K562 (cell line): ENCODE measurements around the gene CNR2. TPM values are rescaled to one million over a fixed set of nuclear protein-coding genes. Genes with fewer than 3 reads are reported as not detected.

Experiments used
- ASH1L ChIP-seq: fragments of 450-650 bp; IDR thresholded peaks from 2 replicates; pipeline ENCODE4 v1.6.1; 2018; ENCODE audit warnings: borderline replicate concordance, mild to moderate bottlenecking, low read depth; ENCODE audit not compliant: partially characterized antibody
- ATF1 ChIP-seq, 2 experiments: fragments of 450-650 bp in 1 of 2; IDR thresholded peaks; 2 replicates each; pipeline ENCODE4 v1.6.1; 2016; ENCODE audit warnings: missing compliant biosample characterization in 1 of 2, missing genetic modification characterization in 1 of 2
- CC2D1A ChIP-seq: fragments of 450-650 bp; IDR thresholded peaks from 2 replicates; pipeline ENCODE4 v1.6.1; 2017; ENCODE audit warnings: mild to moderate bottlenecking
- DIDO1 ChIP-seq: fragments of 450-650 bp; IDR thresholded peaks from 2 replicates; pipeline ENCODE4 v1.6.1; 2016; ENCODE audit warnings: low read depth, missing biosample characterization, missing genetic modification characterization
- E4F1 ChIP-seq: fragments of 250-450 bp; sonication (Bioruptor Pico); IDR thresholded peaks from 2 replicates; pipeline ENCODE4 v1.5.0; 2021; ENCODE audit warnings: mild to moderate bottlenecking, borderline replicate concordance
- EGR1 ChIP-seq: fragments of 450-650 bp; conservative IDR thresholded peaks from 2 replicates; pipeline ENCODE4 v1.6.1; 2017; ENCODE audit warnings: mild to moderate bottlenecking
- GATAD2A ChIP-seq: fragments of 450-650 bp; IDR thresholded peaks from 2 replicates; pipeline ENCODE4 v1.6.1; 2017
- HLTF ChIP-seq: fragments of 450-650 bp; IDR thresholded peaks from 2 replicates; pipeline ENCODE4 v1.6.1; 2016
- KAT2B ChIP-seq: IDR thresholded peaks from one replicate; pipeline ENCODE4 v1.6.1; 2012; ENCODE audit warnings: low read depth, mild to moderate bottlenecking, control low read depth, inconsistent platforms, low read length, moderate library complexity
- NR2C2 ChIP-seq, 2 experiments: fragments of 200-800 bp in 1 of 2; sonication (Bioruptor generic) in 1 of 2; sonication (generic) in 1 of 2; formaldehyde crosslinking in 1 of 2; IDR thresholded peaks; 2 replicates each; pipeline versions ENCODE4 v1.6.1 to v1.8.0; 2016 to 2022; ENCODE audit warnings: mild to moderate bottlenecking in 1 of 2, missing compliant biosample characterization in 1 of 2, missing genetic modification characterization in 1 of 2, missing genetic modification reagents in 1 of 2
- PHB ChIP-seq: fragments of 250-450 bp; sonication (Bioruptor Pico); IDR thresholded peaks from 2 replicates; pipeline ENCODE4 v1.5.0; 2021
- RB1 ChIP-seq: fragments of 450-650 bp; IDR thresholded peaks from 2 replicates; pipeline ENCODE4 v1.6.1; 2017; ENCODE audit warnings: low read depth, mild to moderate bottlenecking
- RBM15 ChIP-seq: fragments of 200-400 bp; formaldehyde crosslinking; IDR thresholded peaks from 2 replicates; pipeline ENCODE4 v1.6.1; 2018; ENCODE audit warnings: mild to moderate bottlenecking, low read length, moderate library complexity; ENCODE audit not compliant: insufficient read depth
- RBM25 ChIP-seq: fragments of 200-400 bp; formaldehyde crosslinking; IDR thresholded peaks from 2 replicates; pipeline ENCODE4 v1.6.1; 2018; ENCODE audit warnings: low read length, low read depth, moderate library complexity; ENCODE audit not compliant: severe bottlenecking
- RBM39 ChIP-seq: fragments of 200-400 bp; formaldehyde crosslinking; optimal IDR thresholded peaks from 2 replicates; pipeline ENCODE3; 2018; ENCODE audit warnings: low read depth, low read length
- SIN3B ChIP-seq: fragments of 450-650 bp; IDR thresholded peaks from 2 replicates; pipeline ENCODE4 v1.6.1; 2017; ENCODE audit warnings: low read depth, mild to moderate bottlenecking, moderate library complexity
- SMAD1 ChIP-seq: fragments of 150-350 bp; IDR thresholded peaks from 2 replicates; pipeline ENCODE4 v1.6.1; 2014; ENCODE audit warnings: low read length, low read depth; ENCODE audit not compliant: partially characterized antibody
- SREBF2 ChIP-seq: sonication (generic); formaldehyde crosslinking; IDR thresholded peaks from 2 replicates; pipeline ENCODE4 v1.4.0; 2020; ENCODE audit warnings: mild to moderate bottlenecking, missing genetic modification reagents
- SRF ChIP-seq, 2 experiments: fragments of 250-450, 450-650 bp in 1 of 2; sonication (Bioruptor Pico) in 1 of 2; sonication (generic) in 1 of 2; formaldehyde crosslinking; IDR thresholded peaks; 2 replicates each; pipeline versions ENCODE4 v1.5.0 to v1.5.1; 2020 to 2022; ENCODE audit warnings: mild to moderate bottlenecking in 1 of 2, missing genetic modification reagents in 1 of 2
- TEAD2 ChIP-seq: fragments of 450-650 bp; IDR thresholded peaks from 2 replicates; pipeline ENCODE4 v1.6.1; 2016; ENCODE audit warnings: missing genetic modification characterization, control low read depth, missing compliant biosample characterization
- TSHZ1 ChIP-seq: fragments of 250-450 bp; sonication (Bioruptor Pico); IDR thresholded peaks from 2 replicates; pipeline ENCODE4 v1.4.0; 2020; ENCODE audit warnings: mild to moderate bottlenecking, moderate library complexity
- USF2 ChIP-seq: sonication (generic); formaldehyde crosslinking; IDR thresholded peaks from 2 replicates; pipeline ENCODE4 v1.5.0; 2020; ENCODE audit warnings: missing genetic modification reagents
- ZNF23 ChIP-seq: fragments of 250-450 bp; sonication (Bioruptor Pico); IDR thresholded peaks from 2 replicates; pipeline ENCODE4 v1.4.0; 2020; ENCODE audit warnings: mild to moderate bottlenecking
- ZNF507 ChIP-seq: conservative IDR thresholded peaks from 2 replicates; pipeline ENCODE4 v1.6.1; 2017; ENCODE audit warnings: missing genetic modification characterization, missing compliant biosample characterization
- polyA plus RNA-seq, 8 experiments: library from polyadenylated mRNA; depleted of rRNA in 4 of 8; stranded (reverse) in 5 of 8; unstranded in 3 of 8; fragments of >200 nt; fragmentation: Nextera tagmentation in 2 of 8; fragmentation: Illumina TruSeq in 1 of 8; extraction: Ambion mirVana in 2 of 8; extraction: Trizol in 1 of 8; gene quantifications; 2 replicates each; pipeline versions ENCODE4 v1.2.1 to v1.2.3, GENCODE V29; 2011 to 2014; ENCODE audit warnings: inconsistent platforms in 1 of 8, missing spikeins in 1 of 8
- total RNA-seq, 7 experiments: library from RNA; depleted of rRNA in 6 of 7; stranded (reverse); fragments of >200 nt in 6 of 7; fragmentation: Illumina TruSeq in 2 of 7; extraction: Trizol in 2 of 7; gene quantifications; 2 replicates each; pipeline versions ENCODE4 v1.2.1 to v1.2.3, GENCODE V29; 2011 to 2021; ENCODE audit warnings: low replicate concordance in 1 of 7

The CNR2 gene
- total and polyA plus RNA-seq, 9 of the 15 experiments (the other 6 are each of a cell fraction or from before 2014, with no cell fraction given), result not detected

GRCh38 chr1:23868557-23869016, 44.6 kb downstream of the CNR2 start (continued):
- TF ChIP-seq SRF (CRISPR knock-in tag; IDR thresholded peaks at IDR 0.05), result 0 out of 4 replicates have a peak, but pooled peaks of 1 of the 2 experiments have one; percentile 41
- TF ChIP-seq TSHZ1 (CRISPR knock-in tag), result no peak
- no peak for TF ChIP-seq HLTF
- no peak for TF ChIP-seq ZNF23 (CRISPR knock-in tag)
- TF ChIP-seq RBM39, result peak; percentile 39
- peak; percentile 57; the same call in 1 of the 2 replicates for TF ChIP-seq SREBF2 (CRISPR knock-in tag)
- no peak for TF ChIP-seq NR2C2 (CRISPR knock-in tag; IDR thresholded peaks at IDR 0.05)
- no peak for TF ChIP-seq NR2C2 (tag; IDR thresholded peaks at IDR 0.05)
- no peak for TF ChIP-seq DIDO1 (tag)
- no peak for TF ChIP-seq EGR1
- TF ChIP-seq TEAD2, result no peak
- no peak for TF ChIP-seq ZNF507
- no peak for TF ChIP-seq SMAD1
- no peak for TF ChIP-seq E4F1
- TF ChIP-seq RBM25, result no peak
- no peak for TF ChIP-seq SIN3B
- TF ChIP-seq GATAD2A, result no peak
- TF ChIP-seq USF2 (CRISPR knock-in tag), result no peak
- TF ChIP-seq KAT2B, result no peak
- TF ChIP-seq RBM15, result no peak
- peak; percentile 34; the same call in 1 of the 2 replicates for TF ChIP-seq CC2D1A
- no peak for TF ChIP-seq ASH1L
- TF ChIP-seq ATF1 (CRISPR knock-in tag; IDR thresholded peaks at IDR 0.05), result no peak
- TF ChIP-seq ATF1 (tag; IDR thresholded peaks at IDR 0.05), result 0 out of 2 replicates have a peak, but pooled peaks have one; percentile 19
- TF ChIP-seq RB1, result no peak
- 0 out of 2 replicates have a peak, but pooled peaks have one; percentile 76 for TF ChIP-seq PHB (CRISPR knock-in tag)
